ENCODE measurements around the gene EMILIN2. TPM values are rescaled to one million over a fixed set of nuclear protein-coding genes. Genes with fewer than 3 reads are reported as not detected.

The EMILIN2 gene
- total and polyA plus RNA-seq, 2 of the 13 experiments (the other 11 are each of a cell fraction or from before 2014, with no cell fraction given) = 7.6 to 8.2 TPM

- Histone ChIP-seq H3K4me1 (ENCODE audit: insufficient read depth, low read length) (peaks cover 24% of the 10 kb centered on the region), H3K36me3 (replicated peaks in 1 of 2; ENCODE audit: control insufficient read depth in 1 of 2, insufficient read depth in 2 of 2, low read length in 2 of 2) (peaks cover 14 to 35% of the 10 kb centered on the region in 2 experiments), H3K4me3 (replicated peaks in 1 of 3; ENCODE audit: insufficient read depth in 1 of 3, low read depth in 2 of 3, low read length in 3 of 3) (no peak overlapping the region), H3K9me3 (ENCODE audit: low read length) (no peaks in the 10 kb centered on the region), H3K27ac (ENCODE audit: extremely low read length, insufficient read depth, low read length) (no peak overlapping the region), H4K20me1 (ENCODE audit: insufficient read depth, low read length) (peaks cover 10% of the 10 kb centered on the region), H3K27me3 (ENCODE audit: control insufficient read depth in 1 of 2, insufficient read depth in 2 of 2, low read length in 2 of 2) (peaks cover 0 to 8% of the 10 kb centered on the region in 2 experiments; a peak in 3 of 5 replicates), H3K9ac (ENCODE audit: insufficient read depth, low read depth, low read length) (no peak overlapping the region), H3K4me2 (ENCODE audit: low read depth, low read length) (no peak overlapping the region), H2AFZ (ENCODE audit: low read length) (no peak overlapping the region), H3K79me2 (ENCODE audit: insufficient read depth, low read length) (peaks cover 8% of the 10 kb centered on the region)
- in situ Hi-C loops (cut with HindIII; ENCODE audit: extremely low pct_ligation_motif_present, low pct_unique_long_range_greater_than_20kb) = no loop called here
- no peak for FAIRE-seq
- intact Hi-C loops (cut with micrococcal nuclease; ENCODE audit: unreplicated experiment) = loop anchor here (10.0 kb wide), 1 partner anchor 144 kb away; no protein-coding TSS in a partner anchor
- 94% methylated on average over 9 of the region's 9 CpGs for WGBS (ENCODE audit: low lambda C conversion rate)
- ATAC-seq = no peak
- BruUV-seq (replicated peaks) = no TSS peak
- ChIA-PET POLR2A (no interaction called here), CTCF (ENCODE audit: low intra/inter-chr PET ratio, low total read pairs) (no interaction called here)
- TF ChIP-seq POLR2AphosphoS2 (IDR thresholded peaks at IDR 0.05; ENCODE audit: low read depth, low read length) = peak; percentile 46; the same call in 1 of the 2 replicates
- TF ChIP-seq POLR2A (IDR thresholded peaks at IDR 0.05; ENCODE audit: insufficient read depth in 1 of 2, low read depth in 2 of 2, low read length in 2 of 2) = 0 out of 4 replicates have a peak, but pooled peaks of 1 of the 2 experiments have one; percentile 0
- no peak for TF ChIP-seq NCOA2 (CRISPR knock-in tag; IDR thresholded peaks at IDR 0.05)
- TF ChIP-seq CENPX (CRISPR knock-in tag; IDR thresholded peaks at IDR 0.05) = no peak
- no peak for TF ChIP-seq UBTF (CRISPR knock-in tag; IDR thresholded peaks at IDR 0.05)
- DNase-seq (ENCODE audit: low spot score) = no peak
Measured at GRCh38 chr18:2908166-2908945, 61.5 kb downstream of the EMILIN2 start.

All from HepG2 (cell line).